HepG2 (cell line): ENCODE results near the gene SPON2. TPM values are rescaled to one million over a fixed set of nuclear protein-coding genes. Genes with fewer than 3 reads are reported as not detected.
A peak's percentile ranks its signal among the peaks of the same experiment; 100 is the strongest.

ENCODE experiments used
- HMG20B ChIP-seq: conservative IDR thresholded peaks from 2 replicates; pipeline ENCODE4 v1.6.1; 2016; ENCODE audit warnings: missing genetic modification reagents, missing compliant biosample characterization
- HOXA9 ChIP-seq: sonication (generic); formaldehyde crosslinking; IDR thresholded peaks from 2 replicates; pipeline ENCODE4 v1.8.1; 2022; ENCODE audit warnings: missing genetic modification reagents, mild to moderate bottlenecking, moderate library complexity, borderline replicate concordance
- KDM3A ChIP-seq: IDR thresholded peaks from 2 replicates; pipeline ENCODE4 v1.6.1; 2018; ENCODE audit warnings: low read depth, missing compliant biosample characterization
- KLF13 ChIP-seq: sonication (generic); formaldehyde crosslinking; IDR thresholded peaks from 2 replicates; pipeline ENCODE4 v1.4.0; 2020; ENCODE audit warnings: mild to moderate bottlenecking, missing genetic modification reagents
- KLF6 ChIP-seq: IDR thresholded peaks from 2 replicates; pipeline ENCODE4 v1.8.0; 2016; ENCODE audit warnings: missing biosample characterization, missing genetic modification reagents
- MYC ChIP-seq: sonication (generic); formaldehyde crosslinking; IDR thresholded peaks from 2 replicates; pipeline ENCODE4 v1.9.0; 2021; ENCODE audit warnings: missing genetic modification reagents, borderline replicate concordance
- NCOA5 ChIP-seq: sonication (generic); formaldehyde crosslinking; IDR thresholded peaks from 2 replicates; pipeline ENCODE4 v1.4.0; 2020; ENCODE audit warnings: missing genetic modification reagents
- NFKBIZ ChIP-seq: IDR thresholded peaks from 2 replicates; pipeline ENCODE4 v1.6.1; 2018; ENCODE audit warnings: missing genetic modification reagents, missing compliant biosample characterization
- NFYC ChIP-seq: IDR thresholded peaks from 2 replicates; pipeline ENCODE4 v1.6.1; 2016; ENCODE audit warnings: missing genetic modification reagents, missing compliant biosample characterization
- RAD21 ChIP-seq: fragments of 450-650 bp; formaldehyde crosslinking; IDR thresholded peaks from 2 replicates; pipeline ENCODE4 v1.5.0; 2020; ENCODE audit warnings: mild to moderate bottlenecking
- U2AF1 ChIP-seq: fragments of 200-400 bp; formaldehyde crosslinking; optimal IDR thresholded peaks from 2 replicates; pipeline ENCODE3; 2017; ENCODE audit warnings: mild to moderate bottlenecking, low read depth, low read length
- ZNF550 ChIP-seq: sonication (generic); formaldehyde crosslinking; IDR thresholded peaks from 2 replicates; pipeline ENCODE4 v1.4.0; 2020; ENCODE audit warnings: mild to moderate bottlenecking, missing genetic modification reagents, borderline replicate concordance
- ZSCAN20 ChIP-seq: sonication (generic); formaldehyde crosslinking; IDR thresholded peaks from 2 replicates; pipeline ENCODE4 v1.4.0; 2020; ENCODE audit warnings: missing genetic modification reagents, mild to moderate bottlenecking, borderline replicate concordance
- ZZZ3 ChIP-seq: sonication (generic); formaldehyde crosslinking; IDR thresholded peaks from 2 replicates; pipeline ENCODE4 v1.4.0; 2020; ENCODE audit warnings: missing genetic modification reagents, mild to moderate bottlenecking, borderline replicate concordance
- polyA plus RNA-seq, 8 experiments: library from polyadenylated mRNA; depleted of rRNA in 3 of 8; stranded (reverse) in 7 of 8; unstranded in 1 of 8; fragments of >200 nt; fragmentation: Illumina TruSeq in 4 of 8; extraction: Trizol in 4 of 8; gene quantifications; 2 replicates each; pipeline versions ENCODE4 v1.2.1 to v1.2.3, GENCODE V29; 2011 to 2016; ENCODE audit warnings: low read depth in 4 of 8, missing spikeins in 1 of 8, mixed read lengths in 1 of 8; ENCODE audit not compliant: insufficient read depth in 1 of 8
- total RNA-seq, 5 experiments: library from RNA; depleted of rRNA; stranded (reverse); fragments of >200 nt; fragmentation: Illumina TruSeq; extraction: Trizol; gene quantifications; 2 replicates each; pipeline ENCODE4 v1.2.3, GENCODE V29; 2016; ENCODE audit warnings: low read depth in 1 of 5
- TF ChIP-seq, protein P1 (sequence below): IDR thresholded peaks from 2 replicates; pipeline ENCODE4 v1.6.1; 2016; ENCODE audit warnings: mild to moderate bottlenecking
- TF ChIP-seq, protein P2 (sequence below): sonication (generic); formaldehyde crosslinking; IDR thresholded peaks from 2 replicates; pipeline ENCODE4 v1.5.0; 2020; ENCODE audit warnings: missing genetic modification reagents, mild to moderate bottlenecking, borderline replicate concordance
- TF ChIP-seq, protein P3 (sequence below): sonication (generic); formaldehyde crosslinking; IDR thresholded peaks from 2 replicates; pipeline ENCODE4; 2020; ENCODE audit warnings: missing genetic modification reagents, mild to moderate bottlenecking, borderline replicate concordance
- TF ChIP-seq, protein P4 (sequence below): sonication (generic); formaldehyde crosslinking; IDR thresholded peaks from 2 replicates; pipeline ENCODE4 v1.8.0; 2022; ENCODE audit warnings: mild to moderate bottlenecking, missing genetic modification reagents, moderate library complexity
- TF ChIP-seq, protein P5 (sequence below): sonication (generic); formaldehyde crosslinking; IDR thresholded peaks from 2 replicates; pipeline ENCODE4 v1.5.1; 2020; ENCODE audit warnings: missing genetic modification reagents, mild to moderate bottlenecking, borderline replicate concordance

The SPON2 gene
- total and polyA plus RNA-seq, 2 of the 13 experiments (the other 11 are each of a cell fraction or from before 2014, with no cell fraction given), result 17.4 to 55.2 TPM

DNA sequence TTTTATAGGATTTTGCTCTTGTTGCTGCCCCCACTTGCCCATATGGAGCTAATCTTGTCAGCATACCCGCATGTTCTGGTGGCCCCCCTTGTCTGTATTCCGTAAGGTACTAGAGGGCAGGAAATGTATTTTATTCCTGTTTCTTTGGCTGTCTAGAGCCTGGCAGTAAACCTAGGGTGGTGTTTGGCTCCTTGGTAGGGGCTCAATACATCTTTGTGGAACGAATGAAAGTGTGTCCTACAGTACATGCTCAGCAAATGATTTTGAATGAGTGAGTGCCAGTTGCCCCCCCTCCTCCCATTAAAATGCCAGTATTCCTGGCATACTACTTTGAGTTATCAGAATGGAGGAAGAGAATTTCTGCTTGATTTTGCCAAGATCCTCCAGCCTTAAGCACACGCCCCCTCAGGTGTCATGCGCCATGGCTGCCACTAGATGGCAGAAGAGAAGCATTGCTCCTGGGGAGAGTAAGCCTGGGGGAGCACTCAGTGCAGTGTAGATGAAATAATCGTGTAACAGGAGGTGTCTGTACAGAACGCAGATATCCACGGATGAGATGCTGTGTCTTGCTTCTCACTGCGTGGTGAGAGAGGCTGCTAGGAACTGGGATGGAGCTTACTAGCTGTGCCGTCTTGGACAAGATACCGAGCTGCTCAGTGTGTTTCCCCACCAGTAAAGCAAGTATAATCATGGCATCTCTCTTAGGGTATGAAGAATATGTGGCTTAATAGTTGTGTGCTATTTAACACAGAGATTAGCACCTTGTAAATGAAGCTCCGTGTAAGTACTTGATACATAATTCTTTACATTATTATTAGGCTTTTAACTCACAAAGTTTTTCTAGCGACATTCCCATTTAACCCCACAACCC, 41.8 kb downstream of the SPON2 start (continued):
- TF ChIP-seq KLF6 (CRISPR knock-in tag), result no peak
- TF ChIP-seq, protein P1, sequence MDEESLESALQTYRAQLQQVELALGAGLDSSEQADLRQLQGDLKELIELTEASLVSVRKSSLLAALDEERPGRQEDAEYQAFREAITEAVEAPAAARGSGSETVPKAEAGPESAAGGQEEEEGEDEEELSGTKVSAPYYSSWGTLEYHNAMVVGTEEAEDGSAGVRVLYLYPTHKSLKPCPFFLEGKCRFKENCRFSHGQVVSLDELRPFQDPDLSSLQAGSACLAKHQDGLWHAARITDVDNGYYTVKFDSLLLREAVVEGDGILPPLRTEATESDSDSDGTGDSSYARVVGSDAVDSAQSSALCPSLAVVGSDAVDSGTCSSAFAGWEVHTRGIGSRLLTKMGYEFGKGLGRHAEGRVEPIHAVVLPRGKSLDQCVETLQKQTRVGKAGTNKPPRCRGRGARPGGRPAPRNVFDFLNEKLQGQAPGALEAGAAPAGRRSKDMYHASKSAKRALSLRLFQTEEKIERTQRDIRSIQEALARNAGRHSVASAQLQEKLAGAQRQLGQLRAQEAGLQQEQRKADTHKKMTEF (CRISPR knock-in tag), result no peak
- TF ChIP-seq HOXA9, result no peak
- TF ChIP-seq KDM3A, result no peak
- TF ChIP-seq, protein P2, sequence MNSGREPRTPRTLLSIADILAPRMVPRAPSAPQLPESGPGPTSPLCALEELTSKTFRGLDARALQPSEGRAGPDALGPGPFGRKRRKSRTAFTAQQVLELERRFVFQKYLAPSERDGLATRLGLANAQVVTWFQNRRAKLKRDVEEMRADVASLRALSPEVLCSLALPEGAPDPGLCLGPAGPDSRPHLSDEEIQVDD (CRISPR knock-in tag), result no peak
- TF ChIP-seq HMG20B (CRISPR knock-in tag), result no peak
- TF ChIP-seq NFKBIZ (CRISPR knock-in tag), result no peak
- TF ChIP-seq, protein P3, sequence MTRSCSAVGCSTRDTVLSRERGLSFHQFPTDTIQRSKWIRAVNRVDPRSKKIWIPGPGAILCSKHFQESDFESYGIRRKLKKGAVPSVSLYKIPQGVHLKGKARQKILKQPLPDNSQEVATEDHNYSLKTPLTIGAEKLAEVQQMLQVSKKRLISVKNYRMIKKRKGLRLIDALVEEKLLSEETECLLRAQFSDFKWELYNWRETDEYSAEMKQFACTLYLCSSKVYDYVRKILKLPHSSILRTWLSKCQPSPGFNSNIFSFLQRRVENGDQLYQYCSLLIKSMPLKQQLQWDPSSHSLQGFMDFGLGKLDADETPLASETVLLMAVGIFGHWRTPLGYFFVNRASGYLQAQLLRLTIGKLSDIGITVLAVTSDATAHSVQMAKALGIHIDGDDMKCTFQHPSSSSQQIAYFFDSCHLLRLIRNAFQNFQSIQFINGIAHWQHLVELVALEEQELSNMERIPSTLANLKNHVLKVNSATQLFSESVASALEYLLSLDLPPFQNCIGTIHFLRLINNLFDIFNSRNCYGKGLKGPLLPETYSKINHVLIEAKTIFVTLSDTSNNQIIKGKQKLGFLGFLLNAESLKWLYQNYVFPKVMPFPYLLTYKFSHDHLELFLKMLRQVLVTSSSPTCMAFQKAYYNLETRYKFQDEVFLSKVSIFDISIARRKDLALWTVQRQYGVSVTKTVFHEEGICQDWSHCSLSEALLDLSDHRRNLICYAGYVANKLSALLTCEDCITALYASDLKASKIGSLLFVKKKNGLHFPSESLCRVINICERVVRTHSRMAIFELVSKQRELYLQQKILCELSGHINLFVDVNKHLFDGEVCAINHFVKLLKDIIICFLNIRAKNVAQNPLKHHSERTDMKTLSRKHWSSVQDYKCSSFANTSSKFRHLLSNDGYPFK (CRISPR knock-in tag), result no peak
- no peak for TF ChIP-seq KLF13 (CRISPR knock-in tag)
- TF ChIP-seq ZZZ3 (CRISPR knock-in tag), result no peak
- no peak for TF ChIP-seq NCOA5 (CRISPR knock-in tag)
- no peak for TF ChIP-seq ZNF550 (CRISPR knock-in tag)
- TF ChIP-seq, protein P4, sequence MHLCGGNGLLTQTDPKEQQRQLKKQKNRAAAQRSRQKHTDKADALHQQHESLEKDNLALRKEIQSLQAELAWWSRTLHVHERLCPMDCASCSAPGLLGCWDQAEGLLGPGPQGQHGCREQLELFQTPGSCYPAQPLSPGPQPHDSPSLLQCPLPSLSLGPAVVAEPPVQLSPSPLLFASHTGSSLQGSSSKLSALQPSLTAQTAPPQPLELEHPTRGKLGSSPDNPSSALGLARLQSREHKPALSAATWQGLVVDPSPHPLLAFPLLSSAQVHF (CRISPR knock-in tag), result no peak
- peak; percentile 90 for TF ChIP-seq RAD21
- TF ChIP-seq MYC, result no peak
- TF ChIP-seq, protein P5, sequence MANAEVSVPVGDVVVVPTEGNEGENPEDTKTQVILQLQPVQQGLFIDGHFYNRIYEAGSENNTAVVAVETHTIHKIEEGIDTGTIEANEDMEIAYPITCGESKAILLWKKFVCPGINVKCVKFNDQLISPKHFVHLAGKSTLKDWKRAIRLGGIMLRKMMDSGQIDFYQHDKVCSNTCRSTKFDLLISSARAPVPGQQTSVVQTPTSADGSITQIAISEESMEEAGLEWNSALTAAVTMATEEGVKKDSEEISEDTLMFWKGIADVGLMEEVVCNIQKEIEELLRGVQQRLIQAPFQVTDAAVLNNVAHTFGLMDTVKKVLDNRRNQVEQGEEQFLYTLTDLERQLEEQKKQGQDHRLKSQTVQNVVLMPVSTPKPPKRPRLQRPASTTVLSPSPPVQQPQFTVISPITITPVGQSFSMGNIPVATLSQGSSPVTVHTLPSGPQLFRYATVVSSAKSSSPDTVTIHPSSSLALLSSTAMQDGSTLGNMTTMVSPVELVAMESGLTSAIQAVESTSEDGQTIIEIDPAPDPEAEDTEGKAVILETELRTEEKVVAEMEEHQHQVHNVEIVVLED, result no peak
- no peak for TF ChIP-seq NFYC (CRISPR knock-in tag)
- no peak for TF ChIP-seq U2AF1
- TF ChIP-seq ZSCAN20, result no peak
